ENCODE measurements around the gene PPP2R3B. TPM values are rescaled to one million over a fixed set of nuclear protein-coding genes. Genes with fewer than 3 reads are reported as not detected.

The PPP2R3B gene
- total RNA-seq, 6 experiments from 2014 or later, result 4.2 to 6.3 (median 5.3) TPM

- Histone ChIP-seq H3K36me3 (no peaks in the 10 kb centered on the region), H3K27me3 (no peaks in the 10 kb centered on the region), H3K4me3 (no peak overlapping the region), H3K4me1 (peaks cover 0 to 11% (median 0%) of the 10 kb centered on the region in 4 donors), H3K27ac (no peak overlapping the region), H3K9me3 (no peaks in the 10 kb centered on the region)
- ATAC-seq, result peak; percentile 5 to 38 (median 21)
- peak; percentile 62 to 70 (median 65) for DNase-seq
- 55% methylated on average over 14 of the region's 38 CpGs for WGBS (ENCODE audit: insufficient coverage, low coverage, low lambda C conversion rate, missing lambda C conversion rate)
- TF ChIP-seq POLR2A (IDR thresholded peaks at IDR 0.05) (no peak), CTCF (IDR thresholded peaks at IDR 0.05) (no peak)
- intact Hi-C loops (cut with DNase I), result no loop called here
Measured at GRCh38 chrX:323721-324628, 62.7 kb downstream of the PPP2R3B start.

GRCh38 chrX:320126-320783 is 66.5 kb downstream of the PPP2R3B start:
- ATAC-seq, result no peak
- 3% methylated on average over 10 of the region's 24 CpGs for WGBS (ENCODE audit: insufficient coverage, low coverage, low lambda C conversion rate, missing lambda C conversion rate)
- Histone ChIP-seq H3K4me1 (peaks cover 0 to 11% (median 0%) of the 10 kb centered on the region in 4 donors), H3K27ac (peak overlapping the region; percentile 64 to 83 (median 65)), H3K4me3 (peak overlapping the region; percentile 76 to 91 (median 91)), H3K36me3 (no peaks in the 10 kb centered on the region), H3K9me3 (no peaks in the 10 kb centered on the region), H3K27me3 (no peaks in the 10 kb centered on the region)
- DNase-seq, result peak in 2 of 3 donors; percentile 56 to 63
- TF ChIP-seq POLR2A (IDR thresholded peaks at IDR 0.05), result no peak
- no peak for TF ChIP-seq CTCF (IDR thresholded peaks at IDR 0.05)
- intact Hi-C loops (cut with DNase I), result no loop called here

- Histone ChIP-seq H3K36me3 (peaks cover 0 to 6% (median 0%) of the 10 kb centered on the region in 4 donors), H3K4me1 (peaks cover 0 to 11% (median 0%) of the 10 kb centered on the region in 4 donors), H3K4me3 (peak overlapping the region; percentile 76 to 91 (median 91)), H3K27me3 (no peaks in the 10 kb centered on the region), H3K27ac (peak overlapping the region; percentile 64 to 83 (median 65)), H3K9me3 (no peaks in the 10 kb centered on the region)
- ATAC-seq (no peak), DNase-seq (peak; percentile 48 to 77 (median 58))
- no CpG with 5 or more reads among the region's 41 CpGs for WGBS (ENCODE audit: insufficient coverage, low coverage, low lambda C conversion rate, missing lambda C conversion rate)
- no peak for TF ChIP-seq CTCF (IDR thresholded peaks at IDR 0.05)
- TF ChIP-seq POLR2A (IDR thresholded peaks at IDR 0.05), result no peak
- intact Hi-C loops (cut with DNase I), result no loop called here
Measured at GRCh38 chrX:319579-320125, 67.1 kb downstream of the PPP2R3B start.

GRCh38 chrX:318739-319578 is 67.7 kb downstream of the PPP2R3B start, which contains the start of gene GTPBP6:
GTPBP6 (minus strand) TSS chrX:318796; CDS start chrX:318787, 9 bp downstream.
- peak; percentile 99 to 100 (median 100) for DNase-seq
- TF ChIP-seq CTCF (IDR thresholded peaks at IDR 0.05) (peak in 2 of 4 donors; percentile 20 to 40), POLR2A (IDR thresholded peaks at IDR 0.05) (peak; percentile 74)

More at GRCh38 chrX:318739-319578, 67.7 kb downstream of the PPP2R3B start, which contains the start of gene GTPBP6:
- H3K27ac ChIP-seq, result peak within 1 kb of the TSS; percentile 83 to 89 (median 86)
- WGBS (ENCODE audit: insufficient coverage, low coverage, low lambda C conversion rate, missing lambda C conversion rate), result 0% methylated on average over 12 of the region's 97 CpGs
- peaks cover 0 to 11% (median 0%) of the 10 kb centered on the region in 4 donors for H3K36me3 ChIP-seq
- H3K4me1 ChIP-seq, result peaks cover 0 to 11% (median 0%) of the 10 kb centered on the region in 4 donors
- intact Hi-C loops (cut with DNase I), result no loop called here
- H3K27me3 ChIP-seq, result no peaks in the 10 kb centered on the region
- no peaks in the 10 kb centered on the region for H3K9me3 ChIP-seq
- H3K4me3 ChIP-seq, result peak within 1 kb of the TSS; percentile 90 to 91 (median 91)
- ATAC-seq, result peak; percentile 77 to 84 (median 80)

Data from right lobe of liver (tissue), 6 donors.